Endothelial cell of hepatic sinusoid (primary cell): ENCODE measurements around the gene ATP10A.
"Not testable (repeated sequence)": the region's sequence is repeated elsewhere in the genome, so short reads cannot be mapped to it uniquely, and the experiment has no call there.

Source experiments
- in situ Hi-C: cut with HindIII; loops from 2 replicates; pipeline ENCODE4 v1.10.0; 2017; ENCODE audit warnings: low sequenced_read_pairs

ATP10A gene

GRCh38 chr15:25667829-25668228 is 195.3 kb downstream of the ATP10A start:
- in situ Hi-C loops, result no loop called here

GRCh38 chr15:25665913-25666312 is 197.2 kb downstream of the ATP10A start:
- in situ Hi-C loops, result no loop called here

DNA sequence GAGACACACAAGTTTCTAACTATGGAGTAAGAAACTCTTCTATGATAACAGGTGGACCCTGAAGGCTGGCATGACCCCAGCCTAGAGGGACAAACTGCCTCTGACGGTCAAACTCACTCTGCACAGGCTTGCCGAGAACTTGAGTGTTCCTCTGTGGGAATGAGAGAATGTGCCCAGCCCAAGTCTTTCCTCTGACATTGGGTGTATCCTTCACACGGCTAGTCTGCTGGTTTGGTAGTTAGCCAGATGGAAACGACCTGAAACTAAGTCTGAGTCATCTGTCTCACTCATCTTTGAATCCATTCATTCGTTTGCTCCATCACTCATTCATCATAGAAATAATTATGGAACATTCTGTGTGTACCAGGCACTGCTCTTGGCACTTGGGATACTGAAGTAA is 198.4 kb downstream of the ATP10A start:
- in situ Hi-C loops, result no loop called here

GRCh38 chr15:25663515-25663914 is 199.6 kb downstream of the ATP10A start:
- in situ Hi-C loops, result no loop called here

DNA sequence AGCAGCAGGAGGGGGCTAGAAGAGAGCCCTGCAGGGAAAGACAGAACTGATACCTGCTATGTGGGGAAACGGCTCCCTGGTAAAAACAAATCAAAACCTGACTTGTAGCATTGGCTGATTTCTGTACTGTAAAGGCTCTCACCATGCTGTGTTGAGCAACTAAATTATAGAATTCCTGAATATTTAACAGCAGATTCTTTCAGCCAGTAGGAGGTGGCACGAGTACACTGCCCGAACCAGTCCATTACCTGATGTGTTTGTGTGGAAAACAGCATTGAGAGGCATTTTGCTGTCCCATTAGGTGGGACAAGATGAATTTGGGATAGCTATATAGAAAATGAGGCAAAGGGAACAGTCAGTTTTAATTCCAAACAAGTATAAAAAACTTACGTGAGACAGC is 201.2 kb downstream of the ATP10A start:
- in situ Hi-C loops, result no loop called here

DNA sequence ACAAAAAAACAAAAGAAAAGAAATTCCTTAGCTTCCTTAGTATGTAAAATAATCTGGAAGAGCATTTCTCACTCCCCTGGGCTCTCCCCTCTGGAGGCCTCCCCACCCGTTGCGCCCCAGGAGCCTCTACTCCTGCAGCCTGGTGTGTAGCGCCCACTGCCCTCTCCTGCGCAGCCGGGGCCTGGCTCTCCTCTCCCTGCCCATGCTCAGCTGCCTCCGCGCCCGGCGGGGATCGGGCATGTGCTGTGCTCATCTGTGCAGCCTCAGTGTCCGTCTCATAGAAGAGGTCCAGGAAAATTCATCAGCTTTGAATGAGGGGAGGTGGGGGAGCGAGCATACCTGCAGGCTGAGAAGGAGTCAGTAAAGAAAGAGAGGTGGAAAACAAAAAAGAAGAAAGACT is 203.9 kb downstream of the ATP10A start:
- in situ Hi-C loops, result no loop called here

DNA sequence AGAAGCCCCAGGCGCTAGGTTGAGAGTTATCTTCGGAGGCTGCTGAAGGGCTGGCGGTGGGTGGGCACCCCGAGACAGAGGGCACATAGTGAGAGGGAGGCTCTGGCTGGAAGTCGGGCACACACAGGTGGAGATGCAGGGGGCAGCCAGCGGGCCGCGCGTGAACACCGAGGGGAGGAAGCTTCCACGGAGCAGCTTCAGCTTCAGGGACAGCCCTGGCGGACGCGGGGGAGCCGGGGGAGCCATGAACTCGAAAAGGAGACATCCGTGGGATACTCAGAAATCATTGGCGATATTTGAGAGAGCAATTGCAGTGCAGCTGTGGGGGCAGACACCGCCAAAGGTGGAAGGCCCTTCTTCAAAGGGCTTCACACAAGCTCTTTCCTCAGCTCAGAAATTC is 204.6 kb downstream of the ATP10A start:
- in situ Hi-C loops, result no loop called here

DNA sequence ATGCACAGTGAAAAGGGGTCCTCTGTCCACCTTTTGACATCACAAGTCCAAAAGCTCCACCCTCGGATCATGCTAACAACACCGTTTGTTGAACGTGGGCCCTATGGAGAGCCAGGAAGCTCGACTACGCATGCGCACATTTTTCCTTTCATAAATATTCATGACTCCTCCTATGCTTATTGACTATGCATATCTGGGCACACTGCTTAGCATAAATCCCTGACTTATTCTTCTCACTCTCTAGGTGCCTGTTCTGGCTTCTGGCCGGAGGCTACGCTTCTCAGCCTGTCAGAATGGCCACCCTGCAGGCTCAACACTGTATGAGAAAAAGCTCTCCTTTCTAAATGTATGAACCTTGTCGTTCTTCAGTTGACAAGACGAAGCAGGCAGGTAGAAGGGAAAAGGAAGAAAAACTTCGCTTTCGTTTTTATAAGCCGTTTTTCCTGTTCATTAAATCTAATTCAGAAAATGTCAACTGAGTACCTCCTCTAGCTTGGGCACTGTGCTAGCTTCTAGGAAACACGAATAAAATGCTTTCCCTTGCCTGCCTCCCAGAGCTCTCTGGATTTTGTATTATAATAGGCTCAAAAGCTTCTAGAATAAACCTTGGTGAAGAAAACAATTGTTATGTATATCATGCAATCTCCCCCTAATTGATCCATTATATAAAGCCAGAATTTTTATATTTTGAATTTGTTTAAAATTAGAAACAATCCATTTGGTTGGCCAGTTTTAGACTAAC is 207.7 kb downstream of the ATP10A start:
- in situ Hi-C loops, result no loop called here

- in situ Hi-C loops, result no loop called here
Observed at GRCh38 chr15:25653371-25653770, 209.8 kb downstream of the ATP10A start.

- in situ Hi-C loops, result no loop called here
Observed at GRCh38 chr15:25652704-25653103, 210.4 kb downstream of the ATP10A start.

DNA sequence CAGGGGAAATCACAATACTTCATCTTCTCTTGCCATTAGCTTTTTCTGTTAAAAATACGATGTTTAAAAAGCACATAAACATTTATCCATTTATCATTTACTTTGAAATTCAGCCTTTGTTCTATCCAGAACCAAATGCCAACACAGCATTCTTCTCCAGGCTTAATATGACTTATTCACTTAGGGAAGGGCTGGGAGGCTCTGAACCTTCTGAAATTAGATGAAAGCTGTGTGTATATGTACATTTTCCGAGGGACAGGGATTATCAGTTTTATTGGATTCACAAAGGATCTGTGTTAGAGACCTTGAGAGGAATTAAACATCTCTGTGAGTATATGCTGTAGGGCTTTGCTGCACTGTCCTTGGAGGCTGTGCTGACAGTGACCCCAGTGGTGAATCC is 213.7 kb downstream of the ATP10A start:
- in situ Hi-C loops, result no loop called here

DNA sequence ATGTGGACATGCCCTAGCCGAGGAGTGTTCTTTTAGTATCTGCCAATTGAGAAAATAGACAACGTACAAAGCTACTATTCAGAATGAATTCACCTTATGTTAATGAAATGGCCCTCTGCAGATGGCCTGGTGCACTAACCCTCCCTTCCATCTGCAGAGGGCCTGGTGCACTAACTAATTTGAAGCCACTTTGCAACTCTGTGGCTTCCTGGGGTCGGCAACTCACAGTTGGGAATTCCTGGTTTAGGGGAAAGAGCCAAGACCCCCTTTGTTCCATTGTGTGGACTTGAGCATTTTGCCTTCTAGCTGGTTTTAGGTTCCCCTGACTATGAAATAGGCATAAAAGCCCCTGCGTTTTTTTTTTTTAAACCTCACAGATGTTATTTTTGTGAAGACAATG is 220.0 kb downstream of the ATP10A start:
- in situ Hi-C loops, result no loop called here

DNA sequence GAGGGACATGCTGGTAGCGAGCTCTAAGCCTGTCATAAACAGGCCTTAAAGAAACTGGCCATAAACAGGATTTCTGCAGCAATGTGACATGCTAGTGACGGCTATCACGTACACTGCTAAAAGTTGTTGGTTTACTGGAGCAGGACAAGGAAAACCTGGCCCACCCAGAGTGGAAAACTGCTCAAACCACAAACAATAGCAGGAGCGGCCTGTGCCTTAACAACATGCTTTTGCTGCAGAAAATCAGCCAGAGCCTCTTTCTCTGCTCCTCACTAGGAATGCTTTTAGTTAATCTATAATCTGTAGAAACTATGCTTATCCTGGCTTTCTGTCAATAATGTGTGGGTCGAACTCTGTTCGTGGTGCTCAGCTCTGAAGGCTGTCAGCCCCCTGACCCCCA is 221.4 kb downstream of the ATP10A start:
- in situ Hi-C loops, result no loop called here

DNA sequence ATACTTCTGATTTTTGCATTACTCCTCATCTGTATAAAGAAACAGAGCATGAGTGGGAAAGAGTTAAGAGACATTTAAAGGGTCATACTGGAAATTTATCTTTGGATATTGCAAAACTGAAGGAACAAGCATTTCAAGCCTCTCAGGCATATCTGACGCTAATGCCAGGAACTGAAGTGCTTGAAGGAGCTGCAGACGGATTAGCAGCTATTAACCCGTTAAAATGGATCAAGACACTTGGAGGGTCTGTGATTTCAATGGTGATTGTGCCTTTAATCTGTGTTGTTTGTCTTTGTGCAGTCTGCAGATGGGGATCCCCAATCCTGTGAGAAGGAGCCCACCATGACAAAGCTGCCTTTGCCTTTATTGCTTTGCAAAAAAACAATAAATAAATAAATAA is 221.8 kb downstream of the ATP10A start:
- in situ Hi-C loops, result no loop called here

- in situ Hi-C loops, result not testable (repeated sequence)
Observed at GRCh38 chr15:25640959-25641358, 222.2 kb downstream of the ATP10A start.

GRCh38 chr15:25640381-25640780 is 222.7 kb downstream of the ATP10A start:
- in situ Hi-C loops, result no loop called here

DNA sequence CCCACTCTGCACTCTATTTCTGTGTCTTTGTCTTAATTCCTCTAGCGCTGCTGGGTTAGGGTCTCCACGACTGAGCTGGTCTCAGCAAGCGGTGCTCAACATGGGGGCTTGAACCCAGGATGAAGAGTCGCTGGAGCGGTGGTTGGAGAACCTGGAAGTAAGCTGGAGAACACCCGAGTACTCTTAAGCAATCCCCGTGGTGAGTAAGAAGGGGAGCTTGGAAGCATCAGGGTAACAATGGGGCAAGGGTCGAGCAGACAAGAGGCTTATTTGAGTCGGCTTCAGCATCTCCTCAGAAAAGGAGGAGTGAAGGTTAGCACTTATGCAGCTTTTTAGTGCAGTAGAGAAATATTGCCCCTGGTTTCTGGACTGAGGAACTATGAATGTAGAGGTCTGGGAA is 226.6 kb downstream of the ATP10A start:
- in situ Hi-C loops, result not testable (repeated sequence)

GRCh38 chr15:25635191-25635590 is 227.9 kb downstream of the ATP10A start:
- in situ Hi-C loops, result no loop called here

- in situ Hi-C loops, result no loop called here
Observed at GRCh38 chr15:25633862-25634261, 229.3 kb downstream of the ATP10A start.

GRCh38 chr15:25631971-25632370 is 231.2 kb downstream of the ATP10A start:
- in situ Hi-C loops, result no loop called here
